ENCODE measurements around the gene YAP1.

YAP1 gene

DNA sequence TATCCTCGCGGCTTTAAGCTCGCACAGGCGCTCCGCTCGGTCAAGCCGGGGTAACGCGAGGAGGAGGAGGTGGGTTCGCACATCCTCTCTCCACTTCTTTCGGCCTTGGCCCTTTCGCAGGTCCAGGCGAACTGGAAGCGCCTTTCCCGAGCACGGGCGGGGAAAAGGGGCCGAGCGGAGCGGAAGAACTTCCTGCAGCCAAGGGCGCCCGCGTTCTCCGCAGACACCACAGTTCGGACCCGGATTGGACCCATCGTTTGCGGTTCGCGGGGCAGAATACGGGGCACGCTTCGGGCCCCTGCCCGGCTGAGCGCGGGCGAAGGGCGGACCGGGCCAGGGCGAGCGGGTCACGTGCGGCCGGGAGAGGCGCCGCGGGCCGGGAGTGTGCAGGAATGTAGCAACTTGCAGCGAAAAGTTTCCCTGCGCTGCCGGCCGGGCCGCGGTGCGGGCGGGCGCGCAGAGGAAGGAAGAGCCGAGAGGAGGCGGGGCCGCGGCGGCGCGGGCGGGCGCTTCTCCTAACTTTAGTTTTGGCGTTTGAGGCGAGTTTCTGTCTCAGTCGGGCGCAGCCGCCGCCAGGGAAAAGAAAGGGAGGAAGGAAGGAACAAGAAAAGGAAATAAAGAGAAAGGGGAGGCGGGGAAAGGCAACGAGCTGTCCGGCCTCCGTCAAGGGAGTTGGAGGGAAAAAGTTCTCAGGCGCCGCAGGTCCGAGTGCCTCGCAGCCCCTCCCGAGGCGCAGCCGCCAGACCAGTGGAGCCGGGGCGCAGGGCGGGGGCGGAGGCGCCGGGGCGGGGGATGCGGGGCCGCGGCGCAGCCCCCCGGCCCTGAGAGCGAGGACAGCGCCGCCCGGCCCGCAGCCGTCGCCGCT, at the start of gene YAP1:
Gene YAP1 (plus strand): TSS at position 552 of the 865 bp plus-strand sequence. CDS start 402 bp downstream, outside the sequence.
- ChIA-PET POLR2A (interaction anchor here (1.1 to 1.4 kb wide), 2 partner anchors 9 to 158 kb away, joined by 3 read pairs; no protein-coding TSS in a partner anchor), CTCF (interaction anchor here (0.8 to 0.9 kb wide), 2 partner anchors 9 to 144 kb away, joined by 3 to 4 read pairs; no protein-coding TSS in a partner anchor)
- no peak for TF ChIP-seq ZNF384 (IDR thresholded peaks at IDR 0.05)
- 0 out of 2 replicates have a peak, but pooled peaks have one; percentile 34 for TF ChIP-seq ARNT (IDR thresholded peaks at IDR 0.05)
- TF ChIP-seq LEF1 (IDR thresholded peaks at IDR 0.05; ENCODE audit: borderline replicate concordance) = no peak
- peak; percentile 71 for TF ChIP-seq L3MBTL2 (conservative IDR thresholded peaks at IDR 0.05)
- TF ChIP-seq ELF4 (IDR thresholded peaks at IDR 0.05) = no peak
- DNase-seq (ENCODE audit: extremely low spot score) = peak; percentile 78

DNA sequence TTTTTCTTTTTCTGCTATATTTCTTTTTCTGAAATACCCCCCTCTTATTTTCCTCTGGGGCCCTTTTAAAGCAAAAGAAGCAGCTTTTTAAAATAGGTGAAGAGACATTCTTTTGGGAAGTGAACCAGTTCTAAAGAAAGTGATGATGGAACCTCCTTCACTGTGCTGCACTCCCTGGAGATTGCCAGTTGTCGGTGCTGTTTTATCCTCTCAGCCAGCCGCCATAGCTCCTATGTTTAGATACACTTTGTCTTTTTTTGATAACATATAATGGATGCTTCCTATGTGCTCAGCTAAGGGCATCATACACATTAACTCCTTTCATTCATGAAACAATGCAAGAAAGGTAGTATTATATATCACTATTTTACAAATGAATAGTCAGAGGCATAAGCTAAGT, 49.0 kb upstream of the YAP1 start:
- DNase-seq (ENCODE audit: extremely low spot score) = peak; percentile 36
- TF ChIP-seq HDGF (IDR thresholded peaks at IDR 0.05; ENCODE audit: borderline replicate concordance) = no peak
- no peak for TF ChIP-seq TARDBP (IDR thresholded peaks at IDR 0.05)
- no peak for TF ChIP-seq LEF1 (IDR thresholded peaks at IDR 0.05; ENCODE audit: borderline replicate concordance)
- no peak for TF ChIP-seq CTBP1 (IDR thresholded peaks at IDR 0.05; ENCODE audit: borderline replicate concordance)
- TF ChIP-seq NFRKB (IDR thresholded peaks at IDR 0.05) = no peak
- no peak for TF ChIP-seq FOXA1 (IDR thresholded peaks at IDR 0.05)
- no peak for TF ChIP-seq ARNT (IDR thresholded peaks at IDR 0.05)
- TF ChIP-seq, protein P1, sequence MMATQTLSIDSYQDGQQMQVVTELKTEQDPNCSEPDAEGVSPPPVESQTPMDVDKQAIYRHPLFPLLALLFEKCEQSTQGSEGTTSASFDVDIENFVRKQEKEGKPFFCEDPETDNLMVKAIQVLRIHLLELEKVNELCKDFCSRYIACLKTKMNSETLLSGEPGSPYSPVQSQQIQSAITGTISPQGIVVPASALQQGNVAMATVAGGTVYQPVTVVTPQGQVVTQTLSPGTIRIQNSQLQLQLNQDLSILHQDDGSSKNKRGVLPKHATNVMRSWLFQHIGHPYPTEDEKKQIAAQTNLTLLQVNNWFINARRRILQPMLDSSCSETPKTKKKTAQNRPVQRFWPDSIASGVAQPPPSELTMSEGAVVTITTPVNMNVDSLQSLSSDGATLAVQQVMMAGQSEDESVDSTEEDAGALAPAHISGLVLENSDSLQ (IDR thresholded peaks at IDR 0.05) = no peak
- no peak for TF ChIP-seq BHLHE40 (IDR thresholded peaks at IDR 0.05; ENCODE audit: borderline replicate concordance)
- no peak for TF ChIP-seq SP1 (IDR thresholded peaks at IDR 0.05)
- no peak for TF ChIP-seq SUZ12 (IDR thresholded peaks at IDR 0.05)
- TF ChIP-seq FOXK2 (IDR thresholded peaks at IDR 0.05) = no peak
- TF ChIP-seq ZNF384 (IDR thresholded peaks at IDR 0.05) = no peak
- no peak for TF ChIP-seq ELF4 (IDR thresholded peaks at IDR 0.05)
- no peak for TF ChIP-seq FOXM1 (IDR thresholded peaks at IDR 0.05; ENCODE audit: borderline replicate concordance)
- no peak for TF ChIP-seq L3MBTL2 (conservative IDR thresholded peaks at IDR 0.05)
- CTCF ChIA-PET = interaction anchor here (0.7 to 1.1 kb wide), 3 partner anchors 14 to 208 kb away, joined by 3 to 7 read pairs (median 3); partner anchors contain the start of gene CFAP300
- POLR2A ChIA-PET = no interaction called here

DNA sequence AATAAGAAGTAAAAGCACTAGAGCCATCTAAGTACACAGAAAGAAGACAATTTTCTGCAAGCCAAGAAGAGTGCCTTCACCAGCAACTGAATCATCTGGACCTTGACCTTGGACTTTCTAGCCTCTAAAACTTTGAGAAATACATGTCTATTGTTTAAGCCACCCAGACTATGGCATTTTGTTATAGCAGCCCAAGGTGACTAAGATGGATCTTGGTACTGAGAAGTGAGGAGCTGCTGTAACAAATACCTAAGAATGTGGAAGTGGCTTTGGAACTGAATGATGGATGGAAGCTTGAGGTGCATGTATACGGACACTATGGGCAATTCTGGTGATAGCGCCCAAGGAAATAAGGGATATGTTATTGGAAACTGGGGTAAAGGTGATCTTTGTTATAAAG, 48.1 kb upstream of the YAP1 start:
- CTCF ChIA-PET = no interaction called here
- no peak for TF ChIP-seq BHLHE40 (IDR thresholded peaks at IDR 0.05; ENCODE audit: borderline replicate concordance)
- TF ChIP-seq, protein P1 (IDR thresholded peaks at IDR 0.05) = no peak
- no peak for TF ChIP-seq ARNT (IDR thresholded peaks at IDR 0.05)
- no peak for TF ChIP-seq TARDBP (IDR thresholded peaks at IDR 0.05)
- TF ChIP-seq NFRKB (IDR thresholded peaks at IDR 0.05) = no peak
- no peak for TF ChIP-seq SUZ12 (IDR thresholded peaks at IDR 0.05)
- POLR2A ChIA-PET = no interaction called here
- no peak for DNase-seq (ENCODE audit: extremely low spot score)

DNA sequence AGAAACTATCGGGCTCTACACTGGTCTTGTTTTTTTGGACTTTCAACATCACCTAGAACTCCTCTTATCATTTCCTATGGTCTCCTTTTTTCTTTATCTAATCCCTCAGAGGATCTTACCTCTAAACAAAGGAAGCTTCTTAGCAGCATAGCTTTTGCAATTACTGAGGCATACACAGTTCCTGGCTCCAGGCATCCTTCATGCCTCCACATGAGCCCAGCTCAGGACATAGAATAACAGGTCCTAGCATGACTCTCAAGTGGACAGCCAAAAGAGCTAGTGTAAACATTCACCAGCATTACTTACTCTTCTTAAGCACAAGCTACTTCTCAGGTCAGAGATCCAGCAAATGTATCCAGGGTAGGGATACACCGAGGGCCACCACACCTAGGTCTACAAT, 45.9 kb upstream of the YAP1 start:
- ChIA-PET CTCF (interaction anchor here (0.7 kb wide), 1 partner anchor 215 kb away, joined by 3 read pairs; no protein-coding TSS in a partner anchor), POLR2A (no interaction called here)
- no peak for TF ChIP-seq HDGF (IDR thresholded peaks at IDR 0.05; ENCODE audit: borderline replicate concordance)
- TF ChIP-seq FOXK2 (IDR thresholded peaks at IDR 0.05) = no peak
- TF ChIP-seq LEF1 (IDR thresholded peaks at IDR 0.05; ENCODE audit: borderline replicate concordance) = no peak
- no peak for DNase-seq (ENCODE audit: extremely low spot score)

- no peak for TF ChIP-seq FOXM1 (IDR thresholded peaks at IDR 0.05; ENCODE audit: borderline replicate concordance)
- no peak for TF ChIP-seq HDGF (IDR thresholded peaks at IDR 0.05; ENCODE audit: borderline replicate concordance)
- no peak for TF ChIP-seq TARDBP (IDR thresholded peaks at IDR 0.05)
- no peak for TF ChIP-seq L3MBTL2 (conservative IDR thresholded peaks at IDR 0.05)
- TF ChIP-seq ZNF384 (IDR thresholded peaks at IDR 0.05) = no peak
- no peak for TF ChIP-seq ELF4 (IDR thresholded peaks at IDR 0.05)
- TF ChIP-seq SUZ12 (IDR thresholded peaks at IDR 0.05) = no peak
- TF ChIP-seq LEF1 (IDR thresholded peaks at IDR 0.05; ENCODE audit: borderline replicate concordance) = no peak
- TF ChIP-seq NFRKB (IDR thresholded peaks at IDR 0.05) = no peak
- no peak for TF ChIP-seq FOXK2 (IDR thresholded peaks at IDR 0.05)
- TF ChIP-seq CTBP1 (IDR thresholded peaks at IDR 0.05; ENCODE audit: borderline replicate concordance) = no peak
- no peak for TF ChIP-seq FOXA1 (IDR thresholded peaks at IDR 0.05)
- TF ChIP-seq SP1 (IDR thresholded peaks at IDR 0.05) = no peak
- TF ChIP-seq ARNT (IDR thresholded peaks at IDR 0.05) = no peak
- no peak for TF ChIP-seq BHLHE40 (IDR thresholded peaks at IDR 0.05; ENCODE audit: borderline replicate concordance)
- CTCF ChIA-PET = interaction anchor here (0.7 kb wide), 1 partner anchor 320 kb away, joined by 3 read pairs; no protein-coding TSS in a partner anchor
- no peak for DNase-seq (ENCODE audit: extremely low spot score)
- POLR2A ChIA-PET = no interaction called here
These were observed 39.5 kb upstream of the YAP1 start for GRCh38 chr11:102070766-102071165.

DNA sequence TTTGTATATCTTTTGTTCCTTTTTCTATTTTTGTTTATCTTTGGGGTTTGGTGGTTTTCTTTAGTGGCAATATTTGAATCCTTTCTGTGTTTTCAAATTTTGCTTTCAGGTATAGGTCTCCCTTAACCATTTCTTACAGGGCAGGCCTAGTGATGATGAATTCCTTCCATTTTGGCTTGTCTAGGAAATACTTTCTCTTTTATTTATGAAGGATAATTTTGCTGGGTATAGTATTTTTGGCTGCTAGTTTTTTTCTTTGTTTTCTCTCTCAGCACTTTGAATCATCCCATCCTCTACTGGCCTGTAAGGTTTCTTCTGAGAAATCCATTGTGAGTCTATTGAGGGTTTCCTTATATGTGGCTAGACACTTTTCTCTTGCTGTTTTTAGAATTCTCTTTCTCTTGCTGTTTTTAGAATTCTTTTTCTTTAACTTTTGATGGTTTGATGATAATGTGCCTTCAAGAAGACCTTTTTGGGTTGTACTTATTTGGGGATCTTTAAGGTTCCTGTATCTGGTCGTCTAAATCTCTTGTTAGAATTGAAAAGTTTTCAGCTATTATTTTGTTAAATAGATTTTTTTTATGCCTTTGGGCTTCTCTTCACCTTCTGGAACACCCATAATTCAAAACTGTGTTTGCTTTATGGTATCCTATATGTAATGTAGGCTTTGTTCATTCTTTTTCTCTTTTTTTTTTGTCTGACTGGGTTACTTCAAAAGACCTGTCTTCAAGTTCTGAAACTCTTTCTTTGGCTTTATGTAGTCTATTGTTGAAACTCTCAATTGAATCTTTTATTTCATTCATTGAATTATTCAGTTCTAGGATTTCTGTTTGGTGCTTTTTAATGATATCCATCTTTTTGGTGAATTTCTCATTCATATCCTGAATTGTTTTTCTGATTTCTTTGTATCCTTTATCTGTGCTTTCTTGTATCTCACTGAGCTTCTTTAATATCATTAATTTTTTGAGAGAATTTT, 38.5 kb upstream of the YAP1 start:
- ChIA-PET POLR2A (no interaction called here), CTCF (no interaction called here)
- TF ChIP-seq ELF4 (IDR thresholded peaks at IDR 0.05) (no peak), NFRKB (IDR thresholded peaks at IDR 0.05) (no peak), FOXK2 (IDR thresholded peaks at IDR 0.05) (no peak)
- DNase-seq (ENCODE audit: extremely low spot score) = no peak
